Retina (tissue), 1 donor: Measurements from ENCODE around the gene MAP4.

Experiments
- DNase-seq: peaks from one replicate; pipeline ENCODE4 v3.0.0-alpha.2; 2016

Gene MAP4

GRCh38 chr3:47961036-47961435 is 55.2 kb downstream of the MAP4 start:
- DNase-seq = no peak

GRCh38 chr3:47956521-47956920 is 59.7 kb downstream of the MAP4 start:
- DNase-seq = no peak

GRCh38 chr3:47954567-47954966 is 61.6 kb downstream of the MAP4 start:
- no peak for DNase-seq

GRCh38 chr3:47950453-47951169 is 65.6 kb downstream of the MAP4 start:
- DNase-seq = no peak

- DNase-seq = no peak
These were observed 66.2 kb downstream of the MAP4 start for GRCh38 chr3:47949979-47950378.

- no peak for DNase-seq
These were observed 76.0 kb downstream of the MAP4 start for GRCh38 chr3:47940232-47940631.

GRCh38 chr3:47932421-47932820 is 83.8 kb downstream of the MAP4 start:
- DNase-seq = no peak

- no peak for DNase-seq
These were observed 85.2 kb downstream of the MAP4 start for GRCh38 chr3:47930979-47931378.

GRCh38 chr3:47916696-47917095 is 99.5 kb downstream of the MAP4 start:
- DNase-seq = no peak

GRCh38 chr3:47916201-47916600 is 100.0 kb downstream of the MAP4 start:
- no peak for DNase-seq

- DNase-seq = no peak
These were observed 104.2 kb downstream of the MAP4 start for GRCh38 chr3:47912006-47912504.

- DNase-seq = no peak
These were observed 105.3 kb downstream of the MAP4 start for GRCh38 chr3:47910777-47911440.

- no peak for DNase-seq
These were observed 106.0 kb downstream of the MAP4 start for GRCh38 chr3:47910233-47910632.

- DNase-seq = no peak
These were observed 106.6 kb downstream of the MAP4 start for GRCh38 chr3:47909607-47910006.

GRCh38 chr3:47908744-47909143 is 107.5 kb downstream of the MAP4 start:
- DNase-seq = no peak

- no peak for DNase-seq
These were observed 108.4 kb downstream of the MAP4 start for GRCh38 chr3:47907784-47908183.

- DNase-seq = no peak
These were observed 113.5 kb downstream of the MAP4 start for GRCh38 chr3:47902746-47903145.

- DNase-seq = no peak
These were observed 114.9 kb downstream of the MAP4 start for GRCh38 chr3:47901280-47901833.

- no peak for DNase-seq
These were observed 116.6 kb downstream of the MAP4 start for GRCh38 chr3:47899495-47900108.

GRCh38 chr3:47897954-47898353 is 118.3 kb downstream of the MAP4 start:
- no peak for DNase-seq

- no peak for DNase-seq
These were observed 119.5 kb downstream of the MAP4 start for GRCh38 chr3:47896736-47897135.

- DNase-seq = no peak
These were observed 121.0 kb downstream of the MAP4 start for GRCh38 chr3:47895241-47895640.

- peak; percentile 56 for DNase-seq
These were observed 123.8 kb downstream of the MAP4 start for GRCh38 chr3:47892286-47893040.
